ENCODE measurements around the gene TMEM179.

TMEM179 gene

DNA sequence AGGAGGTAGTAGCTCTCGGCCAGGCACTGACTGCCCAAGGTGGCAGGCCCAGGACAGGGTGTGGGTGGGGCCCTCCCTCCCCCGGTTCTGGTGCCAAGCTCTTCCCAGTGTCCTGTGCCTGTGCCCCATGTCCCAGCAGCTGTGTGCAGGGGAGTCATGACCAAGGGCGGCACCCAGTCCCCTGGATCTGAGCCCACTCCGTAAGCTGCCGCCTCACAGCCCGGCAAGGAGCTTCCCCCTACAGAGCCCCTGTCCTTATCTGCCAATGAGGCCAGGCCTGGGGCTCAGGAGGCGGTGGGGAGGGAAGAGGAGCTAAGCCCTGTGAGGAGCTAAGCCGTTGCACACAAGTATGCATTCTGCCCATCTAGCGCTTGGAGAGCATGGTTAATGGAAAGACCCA lies 30.6 kb downstream of the TMEM179 start:
- no peak for DNase-seq (ENCODE audit: insufficient read length, low spot score)
- no peak for FAIRE-seq

DNA sequence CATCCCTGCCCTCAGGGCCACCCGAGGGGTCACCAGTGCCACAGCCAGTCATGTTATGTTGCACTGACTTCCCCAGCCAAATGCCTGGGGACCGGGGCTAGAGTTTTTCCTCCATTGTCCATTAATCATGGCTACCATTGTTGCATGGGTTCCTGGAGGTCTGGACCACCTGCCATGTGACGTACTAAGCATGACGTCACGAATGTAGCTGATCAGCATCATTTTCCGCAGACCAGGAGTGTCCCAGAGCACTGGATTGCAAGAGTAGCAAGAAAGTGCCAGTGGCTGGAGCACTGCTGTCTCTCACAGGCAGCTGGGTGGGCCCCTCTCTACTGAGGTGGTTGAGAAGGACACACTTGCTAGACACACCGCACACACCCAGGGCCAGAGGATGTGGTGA lies 31.9 kb downstream of the TMEM179 start:
- DNase-seq (ENCODE audit: insufficient read length, low spot score): no peak
- FAIRE-seq: no peak

DNA sequence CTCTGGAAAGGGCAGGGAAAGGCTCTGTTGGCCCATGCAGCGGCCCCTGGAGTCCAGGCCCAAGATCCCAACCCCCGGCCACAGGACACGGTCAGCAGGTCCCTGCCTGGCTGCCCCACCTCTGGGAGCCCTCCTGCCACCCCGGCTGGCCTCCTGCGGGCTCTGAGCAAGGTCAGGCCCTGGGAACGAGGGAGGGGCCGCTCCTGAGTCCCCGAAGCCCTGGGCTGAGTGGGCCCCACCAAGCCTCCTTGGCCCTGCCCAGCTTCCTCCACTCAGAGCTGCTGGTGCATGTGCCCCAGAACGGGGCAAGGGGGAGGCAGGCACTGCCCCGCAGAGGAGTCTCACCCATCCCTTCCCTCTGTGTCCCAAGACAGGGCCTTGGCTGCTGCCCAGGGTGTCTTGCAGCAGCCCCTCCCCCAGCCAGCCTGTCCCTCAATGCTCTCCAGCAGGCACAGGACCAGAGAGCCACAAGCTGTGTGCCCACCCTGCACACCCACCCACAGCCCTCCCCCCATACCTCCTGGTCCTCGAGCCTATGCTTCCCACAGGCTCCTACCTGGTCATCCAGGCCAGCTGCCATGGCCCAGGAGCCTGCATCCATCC lies 32.4 kb downstream of the TMEM179 start:
- DNase-seq (ENCODE audit: insufficient read length, low spot score) (no peak), FAIRE-seq (no peak)

DNA sequence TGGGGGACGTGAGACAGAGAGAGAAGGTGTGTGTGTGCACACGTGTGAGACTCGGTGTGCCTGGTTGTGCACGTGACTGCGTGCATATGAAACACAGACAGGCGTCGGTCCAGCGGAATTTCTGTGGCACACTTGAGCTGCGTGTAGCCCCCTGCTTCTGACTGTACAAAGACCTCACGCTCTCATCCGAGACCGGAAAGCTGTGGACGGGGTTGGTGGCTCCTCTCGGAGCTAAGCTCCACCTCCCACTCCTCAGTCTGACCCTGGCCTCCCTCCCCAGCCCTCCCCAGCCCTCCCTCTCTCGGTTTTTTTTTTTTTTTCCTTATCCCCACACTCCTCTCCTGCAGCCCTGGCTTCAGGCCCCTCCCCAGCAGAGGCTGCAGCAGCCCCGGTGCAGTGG lies 33.3 kb downstream of the TMEM179 start:
- FAIRE-seq (no peak), DNase-seq (ENCODE audit: insufficient read length, low spot score) (no peak)

DNA sequence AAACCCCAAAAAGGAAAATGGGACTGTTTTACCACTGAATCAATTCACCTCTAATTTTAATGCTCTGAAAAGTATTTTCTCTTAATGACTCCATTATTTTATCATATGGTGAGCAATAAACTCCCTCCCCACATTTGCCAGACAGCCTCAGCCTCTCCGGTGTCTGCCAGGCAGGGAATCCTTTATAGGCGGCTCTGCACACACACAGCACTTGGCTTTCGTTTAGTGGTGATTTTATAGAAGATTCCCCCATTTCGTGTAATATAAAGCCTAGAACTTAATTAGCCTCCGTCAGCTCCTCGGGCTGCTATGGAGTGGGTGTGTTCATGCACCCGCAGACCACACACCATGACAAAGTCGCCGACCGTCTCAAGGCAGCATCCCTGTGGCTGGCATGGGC lies 35.1 kb downstream of the TMEM179 start:
- no peak for DNase-seq (ENCODE audit: insufficient read length, low spot score)
- no peak for FAIRE-seq

DNA sequence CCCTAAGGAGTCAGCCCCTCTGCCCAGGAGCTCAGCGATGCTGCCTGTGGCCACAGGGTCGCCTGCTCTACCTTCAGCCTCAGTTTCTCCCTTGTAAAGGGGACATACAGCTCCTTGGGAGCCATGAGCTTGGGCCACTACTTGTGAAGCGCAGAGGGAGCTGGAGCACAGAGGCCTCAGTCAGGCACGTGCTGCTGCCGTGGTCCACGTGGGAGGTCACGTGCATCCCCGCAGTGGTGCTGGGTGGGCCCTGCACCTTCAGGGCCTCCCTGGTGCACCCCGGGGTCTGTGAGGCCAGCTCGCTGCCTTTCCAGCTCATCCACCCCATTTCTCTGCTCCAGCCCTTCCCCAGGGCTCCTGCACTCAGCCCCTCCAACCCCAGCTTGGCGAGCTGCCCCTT lies 36.0 kb downstream of the TMEM179 start:
- DNase-seq (ENCODE audit: insufficient read length, low spot score) (no peak), FAIRE-seq (no peak)

DNA sequence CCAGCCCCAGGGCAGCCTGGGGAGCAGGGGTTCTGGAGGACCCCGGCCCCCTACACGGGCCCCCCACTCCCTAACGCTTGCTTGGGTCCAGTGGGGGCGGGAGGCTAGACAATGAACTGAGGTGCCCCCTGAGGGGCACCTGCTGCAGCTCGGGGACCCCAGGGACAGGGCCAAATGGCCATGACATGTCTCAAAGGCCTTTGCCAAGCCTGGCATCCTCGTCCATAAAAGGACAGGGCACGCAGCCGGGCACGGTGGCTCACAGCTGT lies 36.7 kb downstream of the TMEM179 start:
- no peak for DNase-seq (ENCODE audit: insufficient read length, low spot score)
- no peak for FAIRE-seq

DNA sequence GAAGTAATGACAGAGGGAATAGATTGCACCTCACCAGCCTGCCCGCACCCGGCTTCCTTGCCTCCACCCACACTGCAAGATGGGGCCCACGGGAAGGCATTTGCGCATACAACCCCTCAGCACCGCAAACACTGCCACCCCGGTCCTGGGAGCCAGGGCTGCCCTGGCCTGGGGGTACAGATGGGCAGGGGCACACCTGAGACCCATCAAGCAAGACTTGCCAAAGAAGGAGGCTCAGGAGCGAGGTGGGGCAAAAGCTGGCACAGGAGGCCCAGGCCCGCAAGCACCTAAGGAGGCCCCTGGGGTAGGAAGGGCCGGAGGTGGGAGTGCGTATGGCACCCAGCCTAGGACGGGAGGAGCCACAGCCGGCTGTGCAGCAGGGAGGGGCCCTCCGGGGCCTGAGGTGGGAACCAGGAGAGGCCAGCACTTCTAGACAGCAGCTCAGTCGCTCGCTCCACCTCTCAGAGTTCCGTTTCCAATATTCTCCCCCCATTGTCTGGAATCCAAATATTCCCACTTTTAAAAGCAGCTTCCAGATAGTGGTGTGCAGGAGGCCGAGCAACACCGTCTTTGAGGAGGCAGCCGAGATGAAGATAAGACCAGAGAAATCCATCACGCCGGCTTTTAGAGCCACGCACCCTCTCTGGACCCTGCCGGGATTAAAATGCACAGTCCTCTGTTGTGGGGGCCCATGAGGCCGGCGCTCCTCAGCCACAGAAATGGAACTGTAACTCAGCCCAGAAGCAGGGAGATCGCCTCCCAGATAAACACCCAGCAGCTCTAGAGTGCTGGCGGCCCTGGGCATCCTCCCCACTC lies 37.2 kb downstream of the TMEM179 start:
- DNase-seq (ENCODE audit: insufficient read length, low spot score) (no peak), FAIRE-seq (no peak)

DNA sequence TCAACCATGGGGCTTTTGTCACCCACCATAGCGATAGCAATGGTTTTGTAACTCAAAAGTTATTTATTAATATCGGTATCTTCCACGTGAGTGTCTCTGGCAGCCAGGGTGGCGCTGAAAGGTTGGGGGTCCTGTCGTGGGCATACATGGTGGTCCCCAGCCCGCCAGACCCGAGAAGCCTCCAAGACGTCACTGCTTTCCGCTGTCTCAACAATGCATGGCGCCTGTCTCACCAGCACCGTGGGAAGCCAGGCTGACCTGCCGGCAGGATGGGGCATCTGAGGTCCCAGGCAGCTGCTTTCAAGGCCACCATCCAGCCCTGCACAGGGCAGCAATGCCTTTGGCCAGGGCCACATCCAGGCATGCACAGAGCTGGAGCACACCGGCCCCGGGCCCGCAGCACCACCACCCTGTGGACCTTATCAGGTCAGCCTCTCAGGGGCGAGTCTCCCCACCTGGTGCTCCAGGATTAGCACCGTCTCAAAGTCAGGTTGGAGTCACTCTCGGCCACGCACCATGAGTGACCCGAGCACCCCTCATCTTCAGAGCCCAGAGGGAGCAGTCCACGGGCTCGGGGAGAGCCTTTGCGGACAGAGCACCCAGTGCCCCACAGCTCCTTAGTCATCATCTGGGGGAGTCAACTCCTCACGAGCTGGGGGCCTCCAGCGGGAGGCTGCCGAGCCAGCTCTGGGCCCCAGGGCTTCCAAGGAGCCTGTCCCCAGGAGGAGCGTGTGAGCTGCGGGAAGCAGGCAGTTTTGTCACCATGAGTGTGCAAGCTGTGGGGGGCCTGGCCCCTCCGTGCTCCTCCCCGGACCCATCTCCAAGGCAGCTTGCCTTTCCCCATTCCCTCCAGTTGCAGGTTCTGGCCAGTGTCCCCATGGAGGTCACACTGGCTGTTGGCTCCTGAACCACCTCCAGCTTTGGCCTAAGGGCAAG lies 39.6 kb downstream of the TMEM179 start:
- no peak for FAIRE-seq
- no peak for DNase-seq (ENCODE audit: insufficient read length, low spot score)

DNA sequence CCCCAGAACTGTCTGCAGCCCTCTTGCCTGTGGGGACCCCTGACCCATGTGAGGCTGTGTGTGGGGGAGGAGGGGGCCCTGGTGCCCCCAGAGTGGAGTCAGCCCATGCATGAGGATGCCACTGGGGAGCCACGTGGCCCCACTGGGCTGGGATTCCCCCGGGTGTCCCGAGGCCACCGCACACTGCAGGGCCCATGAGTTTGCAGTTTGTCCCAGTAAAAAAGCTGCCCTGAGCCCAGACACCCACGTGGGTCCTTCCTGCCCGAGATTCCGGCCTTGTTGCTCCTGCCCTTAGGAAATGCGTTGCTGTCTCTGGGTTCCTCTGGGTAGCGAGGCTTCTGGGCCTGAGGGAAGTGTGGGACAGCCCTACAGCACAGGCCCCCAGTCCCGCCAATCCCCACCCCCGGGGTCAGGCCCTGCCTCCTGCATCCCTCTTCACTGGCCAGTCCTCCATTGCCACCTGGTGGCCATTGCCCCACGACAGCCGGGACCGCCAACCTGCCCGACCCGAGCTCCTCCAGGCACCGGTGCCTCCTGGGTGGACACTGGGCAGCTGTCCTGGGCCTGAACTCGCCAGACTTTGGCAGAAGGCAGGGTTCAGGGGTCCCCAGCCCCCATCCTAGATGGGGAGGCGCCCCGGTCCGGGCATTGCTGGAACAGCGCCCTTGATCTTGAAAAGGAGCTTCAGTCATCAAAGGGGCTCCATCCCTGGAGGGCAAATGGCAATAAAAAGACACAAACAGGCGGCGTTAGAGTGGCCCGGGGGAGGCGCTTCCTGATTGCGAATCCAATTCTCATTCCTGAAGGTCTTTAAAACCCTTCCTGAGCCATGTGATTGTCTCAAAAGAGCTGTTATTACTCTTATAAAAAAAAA lies 40.6 kb downstream of the TMEM179 start:
- FAIRE-seq (no peak), DNase-seq (ENCODE audit: insufficient read length, low spot score) (peak; percentile 84)

DNA sequence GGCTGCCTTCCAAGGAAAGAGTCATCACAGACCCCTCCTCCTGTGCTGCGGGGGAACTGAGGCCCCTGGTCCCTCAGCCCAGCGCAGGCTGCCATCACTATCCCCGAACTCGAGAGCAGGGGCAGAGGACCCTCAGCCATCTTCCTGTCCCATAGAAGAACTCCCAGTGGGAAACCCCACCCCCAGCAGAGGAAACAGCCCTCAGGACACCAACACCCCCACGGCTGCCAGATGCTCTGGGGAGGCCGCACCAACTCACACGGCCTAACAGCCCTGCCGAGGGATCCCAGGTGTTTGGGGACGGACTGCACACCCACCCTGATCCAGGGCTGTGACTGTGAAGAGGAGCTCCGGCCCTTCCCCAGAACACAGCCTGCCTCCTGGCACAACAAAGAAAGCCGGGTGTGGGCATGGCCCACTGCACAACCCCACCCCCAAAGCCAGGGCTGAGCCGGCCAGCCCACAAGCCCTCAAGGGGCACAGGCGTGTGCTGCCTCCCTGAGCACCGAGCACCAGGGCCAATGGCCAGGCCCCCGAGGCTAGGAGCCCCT lies 41.3 kb downstream of the TMEM179 start:
- FAIRE-seq (no peak), DNase-seq (ENCODE audit: insufficient read length, low spot score) (no peak)

DNA sequence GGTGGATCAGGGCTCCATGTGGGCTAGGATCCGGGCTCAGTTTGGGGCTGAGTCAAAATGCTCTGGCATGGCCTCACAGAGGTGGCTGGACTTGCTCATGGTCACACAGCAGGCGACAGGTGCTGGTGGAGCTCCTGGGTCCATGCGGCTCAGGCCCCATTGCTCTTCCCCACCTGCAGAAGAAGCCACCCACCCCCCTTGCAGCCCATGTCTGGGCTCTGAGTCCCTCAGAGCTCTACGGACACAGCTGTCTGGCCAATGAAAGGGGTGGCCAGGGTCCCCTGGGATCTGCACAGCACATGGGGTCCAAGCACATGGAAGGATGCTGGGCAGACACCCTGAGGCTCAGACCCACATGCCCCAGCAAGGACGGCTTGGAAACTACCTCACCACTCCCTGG lies 42.0 kb downstream of the TMEM179 start:
- DNase-seq (ENCODE audit: insufficient read length, low spot score): no peak
- no peak for FAIRE-seq

DNA sequence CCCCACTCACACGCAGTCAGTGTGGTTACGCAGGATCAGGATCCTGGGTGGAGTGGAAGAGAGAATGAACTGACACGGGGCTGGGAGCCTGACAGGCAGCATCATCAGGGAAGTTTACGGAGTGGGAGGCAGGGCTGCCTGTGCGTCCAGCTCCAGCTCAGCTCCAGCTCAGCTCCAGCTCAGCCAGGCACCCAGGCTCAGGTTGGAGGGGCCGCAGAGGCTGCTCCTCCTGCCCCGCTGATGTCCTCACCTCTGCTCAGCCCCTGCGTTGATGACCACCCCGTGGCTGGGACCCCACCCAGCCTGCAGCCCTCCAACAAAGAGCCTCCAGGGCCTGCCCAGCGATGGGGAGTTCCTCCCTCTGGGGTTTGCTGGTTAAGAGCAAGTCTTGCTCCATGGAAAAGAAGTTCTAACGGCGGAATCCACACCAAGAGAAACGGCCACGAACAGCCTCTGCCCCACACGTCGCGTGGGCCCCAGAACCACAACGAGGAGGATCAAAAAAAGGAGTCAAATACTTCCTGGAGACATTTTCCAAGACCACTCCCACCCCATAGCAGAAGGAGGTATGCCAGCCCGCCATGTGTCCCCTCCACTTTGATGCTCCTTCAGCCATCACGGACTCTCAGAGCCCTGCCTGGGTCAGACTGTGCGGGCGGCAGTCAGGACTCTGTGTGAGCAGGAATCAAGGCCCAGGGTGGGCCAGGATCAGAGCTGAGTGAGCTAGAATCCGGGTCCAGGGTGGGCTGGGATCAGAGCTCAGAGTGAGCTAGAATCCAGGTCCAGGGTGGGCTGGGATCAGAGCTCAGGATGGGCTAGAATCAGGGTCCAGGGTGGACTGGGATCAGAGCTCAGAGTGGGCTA lies 42.7 kb downstream of the TMEM179 start:
- DNase-seq (ENCODE audit: insufficient read length, low spot score): no peak

DNA sequence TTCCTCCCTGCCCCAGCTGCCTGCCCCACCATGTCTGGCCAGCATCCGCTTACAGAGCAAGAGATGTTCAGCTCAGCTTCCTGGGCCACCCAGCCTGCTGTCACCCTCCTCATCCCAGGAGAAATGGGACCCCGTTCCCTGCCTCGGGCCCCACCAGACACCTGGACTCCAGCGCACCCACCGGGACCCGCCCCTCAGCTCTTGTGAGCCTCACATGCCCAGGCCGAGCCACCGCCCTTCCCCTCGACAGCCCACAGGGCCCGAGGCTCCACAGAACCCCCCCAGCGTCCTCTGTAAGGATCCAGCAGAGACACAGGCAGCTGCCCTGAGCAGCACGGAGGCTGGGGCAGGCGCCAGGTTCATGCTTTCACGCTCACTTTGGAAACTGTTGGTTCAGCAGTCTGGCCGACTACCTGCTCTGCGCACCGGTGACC lies 43.4 kb downstream of the TMEM179 start:
- FAIRE-seq: no peak
- DNase-seq (ENCODE audit: insufficient read length, low spot score): no peak

More for the DNA sequence above, 42.7 kb downstream of the TMEM179 start:
- FAIRE-seq: no peak

DNA sequence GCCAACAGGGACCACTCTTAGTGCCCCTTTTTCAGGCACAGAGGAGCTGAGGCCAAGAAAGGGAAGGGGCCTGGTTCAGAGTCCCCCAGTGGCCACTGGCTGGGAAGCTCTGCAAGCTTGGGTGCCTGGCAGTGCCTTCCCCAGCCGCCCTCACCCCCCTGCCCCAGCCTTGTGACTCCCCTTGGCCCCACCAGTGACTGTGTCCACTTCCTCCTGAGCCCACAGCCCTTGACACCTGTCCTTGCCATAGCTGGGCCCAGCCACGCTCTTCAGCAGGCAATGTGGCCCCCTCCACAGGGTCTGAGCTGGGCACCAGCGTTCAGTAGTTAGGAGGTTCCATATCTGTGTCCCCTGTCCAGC lies 44.0 kb downstream of the TMEM179 start:
- DNase-seq (ENCODE audit: insufficient read length, low spot score) (no peak), FAIRE-seq (no peak)

DNA sequence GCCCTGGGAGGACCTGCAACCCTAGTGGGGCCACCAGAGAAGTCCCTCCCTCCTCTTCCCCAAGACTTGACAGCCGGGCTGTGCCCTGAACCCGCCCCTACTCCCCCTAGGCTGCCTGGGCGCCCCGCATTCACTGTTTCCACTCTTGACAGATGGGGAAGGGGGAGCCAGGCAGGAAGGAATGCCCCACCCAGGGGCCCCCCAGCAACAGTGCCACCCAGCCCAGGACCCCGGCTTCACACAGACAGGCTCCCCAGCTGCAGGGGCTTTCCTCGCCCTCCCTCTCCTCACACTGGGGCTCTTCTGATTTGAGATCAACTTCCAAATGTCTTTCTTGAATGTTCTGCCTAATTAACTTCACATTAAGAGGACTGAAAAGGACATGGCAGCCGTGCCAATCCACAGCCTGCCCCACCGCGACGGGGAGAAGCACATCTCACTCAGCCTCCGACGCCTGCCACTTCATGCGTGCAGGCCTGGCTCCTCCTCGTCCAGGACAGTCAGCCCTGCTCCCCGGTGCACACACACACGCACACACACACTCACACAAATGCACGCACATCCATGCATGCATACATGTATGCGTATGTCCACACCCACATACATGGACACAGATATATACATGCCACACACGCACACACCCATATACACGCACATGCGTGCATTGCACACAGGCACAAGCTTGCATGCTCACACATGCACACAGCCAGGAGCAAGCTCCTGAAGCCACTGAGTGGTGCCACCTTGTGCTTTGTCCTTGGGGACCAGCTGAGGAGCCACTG lies 44.6 kb downstream of the TMEM179 start:
- FAIRE-seq (no peak), DNase-seq (ENCODE audit: insufficient read length, low spot score) (no peak)

DNA sequence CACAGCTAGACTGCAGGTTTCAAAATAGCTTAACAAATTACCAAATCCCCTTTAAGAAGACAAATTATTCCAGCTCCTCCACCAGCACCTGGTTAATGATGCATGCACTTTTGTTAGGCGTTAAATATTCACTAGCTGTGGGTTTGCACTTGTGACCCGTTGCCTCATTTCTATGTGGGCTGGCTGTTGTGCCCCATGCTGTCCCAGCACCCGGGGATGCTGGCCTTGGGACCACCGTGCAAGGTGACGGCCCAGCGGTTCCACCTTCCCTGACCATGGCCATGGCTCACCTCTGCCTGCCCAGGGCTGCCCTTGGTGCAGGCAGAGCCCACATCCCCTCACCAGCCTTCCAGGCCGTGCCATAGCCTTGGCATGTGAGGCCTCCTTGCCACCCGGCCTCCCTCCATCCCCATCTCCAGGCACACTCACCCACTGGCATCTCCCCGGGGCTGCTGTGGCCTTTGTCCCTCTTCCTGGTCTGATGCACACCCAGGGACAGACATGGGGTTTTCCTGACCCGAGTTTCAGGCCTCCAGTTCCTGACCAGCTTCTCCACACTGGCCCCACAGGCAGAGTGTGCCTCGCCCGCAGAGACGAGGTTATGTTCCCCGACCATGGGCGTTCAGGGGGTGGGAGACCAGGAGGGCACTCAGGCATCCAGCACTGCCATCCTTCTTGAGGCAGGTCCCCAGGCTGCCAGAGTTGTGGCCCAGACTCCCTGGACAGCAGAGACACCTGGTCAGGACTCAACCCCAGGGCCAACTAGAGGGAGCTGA lies 45.4 kb downstream of the TMEM179 start:
- FAIRE-seq: no peak
- no peak for DNase-seq (ENCODE audit: insufficient read length, low spot score)
